Measurements from ENCODE around the gene PFDN6.

DNA sequence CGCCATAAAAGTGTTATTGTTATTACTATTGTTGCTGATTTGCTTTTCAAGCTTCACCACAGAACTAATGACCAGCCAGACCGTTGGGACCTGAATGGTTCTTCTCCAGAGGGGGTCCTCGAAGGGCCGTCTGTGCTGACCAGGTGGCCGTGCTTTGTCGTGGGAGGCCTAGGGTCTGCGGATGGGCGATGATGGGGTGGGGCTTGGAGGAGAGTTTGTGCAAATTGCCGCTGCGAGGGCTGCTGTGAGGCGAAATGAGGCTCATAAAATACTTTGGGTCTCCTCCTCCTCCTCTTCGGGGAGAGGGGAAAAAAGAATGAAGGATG, 34.2 kb downstream of the PFDN6 start:
- TF ChIP-seq, protein P1, sequence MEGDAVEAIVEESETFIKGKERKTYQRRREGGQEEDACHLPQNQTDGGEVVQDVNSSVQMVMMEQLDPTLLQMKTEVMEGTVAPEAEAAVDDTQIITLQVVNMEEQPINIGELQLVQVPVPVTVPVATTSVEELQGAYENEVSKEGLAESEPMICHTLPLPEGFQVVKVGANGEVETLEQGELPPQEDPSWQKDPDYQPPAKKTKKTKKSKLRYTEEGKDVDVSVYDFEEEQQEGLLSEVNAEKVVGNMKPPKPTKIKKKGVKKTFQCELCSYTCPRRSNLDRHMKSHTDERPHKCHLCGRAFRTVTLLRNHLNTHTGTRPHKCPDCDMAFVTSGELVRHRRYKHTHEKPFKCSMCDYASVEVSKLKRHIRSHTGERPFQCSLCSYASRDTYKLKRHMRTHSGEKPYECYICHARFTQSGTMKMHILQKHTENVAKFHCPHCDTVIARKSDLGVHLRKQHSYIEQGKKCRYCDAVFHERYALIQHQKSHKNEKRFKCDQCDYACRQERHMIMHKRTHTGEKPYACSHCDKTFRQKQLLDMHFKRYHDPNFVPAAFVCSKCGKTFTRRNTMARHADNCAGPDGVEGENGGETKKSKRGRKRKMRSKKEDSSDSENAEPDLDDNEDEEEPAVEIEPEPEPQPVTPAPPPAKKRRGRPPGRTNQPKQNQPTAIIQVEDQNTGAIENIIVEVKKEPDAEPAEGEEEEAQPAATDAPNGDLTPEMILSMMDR (IDR thresholded peaks at IDR 0.05), result no peak
- no peak for TF ChIP-seq POLR2A (IDR thresholded peaks at IDR 0.05)
